ENCODE results near the gene DDRGK1. TPM values are rescaled to one million over a fixed set of nuclear protein-coding genes. Genes with fewer than 3 reads are reported as not detected.
"Not testable (repeated sequence)": the region's sequence is repeated elsewhere in the genome, so short reads cannot be mapped to it uniquely, and the experiment has no call there.

Gene DDRGK1
- polyA plus RNA-seq, 3 donors = 44.0 to 60.2 (median 57.1) TPM

GRCh38 chr20:3195590-3196237 is 8.8 kb downstream of the DDRGK1 start:
- DNase-seq (ENCODE audit: extremely low read depth in 1 of 11, low read depth in 9 of 11, low spot score in 4 of 11) = no peak

- DNase-seq (ENCODE audit: extremely low read depth in 1 of 11, low read depth in 9 of 11, low spot score in 4 of 11) = no peak
Observed at GRCh38 chr20:3194617-3195280, 9.7 kb downstream of the DDRGK1 start.

DNA sequence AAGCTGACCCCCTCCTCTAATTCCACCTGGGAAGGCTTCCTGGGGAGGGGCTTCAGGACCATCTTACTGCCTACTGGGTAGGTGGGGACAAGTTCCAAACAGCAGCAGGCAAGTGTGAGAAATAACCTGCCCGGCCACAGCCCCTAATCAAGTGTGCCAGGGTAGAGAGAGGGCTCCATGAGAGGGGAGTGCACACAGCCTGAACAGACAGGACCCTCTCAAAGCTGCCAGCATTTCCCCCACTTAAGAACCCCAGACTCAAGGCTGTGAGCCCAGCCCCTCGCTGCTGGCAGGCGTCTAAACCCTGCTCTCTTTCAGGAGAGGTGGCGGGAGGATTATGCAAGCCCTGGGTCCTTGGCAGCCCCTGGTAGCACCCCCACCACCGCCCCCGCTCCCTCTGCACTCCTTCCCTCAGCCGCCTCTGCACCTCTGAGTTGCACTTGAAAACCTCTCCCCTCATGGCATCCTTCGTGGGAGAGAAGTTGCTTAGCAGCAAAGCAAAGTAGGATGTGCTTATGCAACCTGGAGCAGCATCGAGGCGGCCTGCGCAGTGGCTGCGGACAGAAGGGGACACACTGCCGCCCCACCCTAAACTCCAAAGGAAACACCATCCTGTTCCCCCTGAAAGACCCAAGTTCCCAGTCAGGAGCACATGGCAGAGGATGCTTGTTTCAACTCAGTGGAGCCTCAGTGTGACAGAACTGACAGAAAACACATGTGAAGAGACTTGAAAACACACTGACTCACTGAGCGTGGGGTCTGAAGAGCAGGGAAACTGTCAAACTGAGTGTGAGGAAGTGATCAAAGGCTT is 10.5 kb downstream of the DDRGK1 start:
- DNase-seq (ENCODE audit: extremely low read depth in 1 of 11, low read depth in 9 of 11, low spot score in 4 of 11) = no peak

- DNase-seq (ENCODE audit: extremely low read depth in 1 of 11, low read depth in 9 of 11, low spot score in 4 of 11) = no peak
Observed at GRCh38 chr20:3192226-3193015, 12.1 kb downstream of the DDRGK1 start.

- no peak for DNase-seq (ENCODE audit: extremely low read depth in 1 of 11, low read depth in 9 of 11, low spot score in 4 of 11)
Observed at GRCh38 chr20:3190681-3191111, 13.8 kb downstream of the DDRGK1 start.

DNA sequence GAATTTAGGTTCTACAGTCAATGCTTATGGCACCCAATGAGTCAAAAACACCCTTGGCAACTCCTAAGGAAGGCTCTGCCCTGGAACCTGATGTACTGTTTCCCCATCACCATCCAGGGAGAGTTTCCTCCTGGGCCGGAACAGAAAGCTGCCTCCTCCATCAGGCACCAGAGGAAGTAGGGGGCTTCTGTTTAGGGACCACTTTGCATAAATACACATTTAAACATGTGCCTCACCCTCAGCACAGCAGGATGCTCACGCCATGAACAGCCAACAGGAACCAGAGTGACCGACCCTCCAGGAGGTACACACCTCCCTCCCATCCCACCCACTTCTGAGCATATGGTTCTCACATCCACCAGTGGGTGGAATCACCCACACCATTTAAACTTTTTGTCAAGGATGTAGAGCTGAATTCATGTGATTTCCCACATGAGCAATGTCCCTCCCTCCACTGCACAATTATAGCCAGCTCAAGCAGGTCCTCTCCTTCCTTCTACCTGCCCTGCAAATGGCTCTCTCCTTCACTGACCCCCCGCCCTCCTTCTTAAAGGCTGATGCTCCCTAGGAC is 14.8 kb downstream of the DDRGK1 start:
- DNase-seq (ENCODE audit: extremely low read depth in 1 of 11, low read depth in 9 of 11, low spot score in 4 of 11) = no peak

DNA sequence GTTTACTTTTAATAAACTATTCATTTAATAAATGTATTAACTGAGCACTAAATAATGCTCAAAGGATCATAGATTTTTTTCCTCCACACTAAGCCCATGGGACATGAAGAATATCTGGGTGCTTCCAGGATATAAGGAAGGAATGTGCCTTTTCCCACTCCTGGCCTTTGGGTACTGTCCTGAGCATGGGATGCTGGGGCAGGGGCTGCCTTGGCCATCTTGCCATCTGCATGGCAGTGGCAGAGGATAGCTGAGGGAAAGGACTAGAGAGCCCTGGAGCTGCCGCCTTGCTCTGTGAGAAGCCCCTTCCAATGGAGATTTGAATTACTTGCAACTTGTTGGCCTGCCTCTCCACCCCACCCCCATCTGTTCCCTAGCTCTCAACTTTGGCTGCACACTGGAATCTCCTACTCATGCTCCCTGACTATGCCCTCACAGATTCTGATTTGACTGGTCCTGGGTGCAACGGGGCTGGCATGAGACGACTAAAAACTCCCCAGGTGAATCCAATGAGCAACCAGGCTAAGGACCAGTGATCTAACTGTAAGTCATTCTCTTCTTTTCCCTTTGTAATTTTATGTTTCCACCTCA is 15.6 kb downstream of the DDRGK1 start:
- no peak for DNase-seq (ENCODE audit: extremely low read depth in 1 of 11, low read depth in 9 of 11, low spot score in 4 of 11)

DNA sequence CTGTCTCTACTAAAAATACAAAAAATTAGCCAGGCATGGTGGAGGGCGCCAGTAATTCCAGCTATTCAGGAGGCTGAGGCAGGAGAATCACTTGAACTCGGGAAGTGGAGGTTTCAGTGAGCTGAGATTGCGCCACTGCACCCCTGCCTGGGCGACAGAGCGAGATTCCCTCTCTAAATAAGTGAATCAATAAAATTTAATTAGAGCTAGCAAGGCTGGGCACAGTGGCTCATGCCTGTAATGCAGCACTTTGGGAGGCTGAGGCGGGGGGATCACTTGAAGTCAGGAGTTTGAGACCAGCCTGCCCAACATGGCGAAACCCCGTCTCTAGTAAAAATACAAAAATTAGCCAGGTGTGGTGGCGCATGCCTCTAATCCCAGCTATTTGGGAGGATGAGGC is 16.6 kb downstream of the DDRGK1 start:
- DNase-seq (ENCODE audit: extremely low read depth in 1 of 11, low read depth in 9 of 11, low spot score in 4 of 11) = not testable (repeated sequence)

DNA sequence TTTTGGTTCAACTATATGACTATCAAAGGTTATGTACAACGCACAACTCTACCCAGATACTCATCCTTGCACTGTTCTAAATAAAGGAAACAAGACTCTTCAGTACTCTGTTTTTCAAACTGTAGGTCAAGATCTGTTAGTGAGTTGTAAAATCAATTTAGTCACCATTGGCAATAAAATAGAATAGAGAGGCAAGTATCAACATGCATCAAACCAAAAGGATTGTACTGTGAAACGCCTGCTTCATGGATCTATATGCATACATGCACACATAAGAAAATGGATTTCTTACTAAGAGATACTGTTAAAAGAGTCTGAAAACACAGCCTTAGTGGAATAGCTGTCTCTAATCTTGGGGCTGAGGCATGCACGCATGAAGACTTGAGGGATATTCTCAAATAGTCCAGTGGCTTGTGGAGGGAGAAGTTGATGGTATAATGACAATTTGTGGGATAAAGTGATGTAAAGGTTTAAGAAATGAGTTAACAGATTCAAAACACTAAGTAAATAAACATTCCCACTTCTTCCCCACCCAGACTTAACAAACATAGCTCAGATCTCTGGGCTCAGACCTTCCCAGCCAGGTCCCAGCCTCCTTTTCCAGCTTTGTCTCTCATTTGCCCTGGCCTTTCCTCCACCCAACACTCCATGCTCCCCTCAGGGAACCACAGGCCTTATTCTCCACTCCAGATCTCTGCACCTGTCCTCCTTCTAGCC is 20.4 kb downstream of the DDRGK1 start:
- DNase-seq (ENCODE audit: extremely low read depth in 1 of 11, low read depth in 9 of 11, low spot score in 4 of 11) = no peak

DNA sequence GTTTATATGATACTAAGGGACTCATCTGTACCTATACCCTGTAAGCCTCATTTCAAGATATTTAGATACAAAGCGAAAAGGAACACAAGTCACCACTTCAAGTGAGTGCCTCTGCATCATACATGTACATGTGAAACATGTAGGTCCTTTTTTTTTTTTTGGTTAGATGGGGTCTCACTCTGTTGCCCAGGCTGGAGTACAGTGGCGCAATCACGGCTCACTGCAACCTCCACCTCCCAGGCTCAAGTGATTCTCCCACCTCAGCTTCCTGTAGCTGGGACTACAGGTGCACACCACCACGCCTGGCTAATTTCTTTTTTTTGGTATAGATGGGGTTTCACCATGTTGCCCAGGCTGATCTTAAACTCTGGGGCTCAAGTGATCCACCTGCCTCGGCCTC is 22.1 kb downstream of the DDRGK1 start:
- not testable (repeated sequence) for DNase-seq (ENCODE audit: extremely low read depth in 1 of 11, low read depth in 9 of 11, low spot score in 4 of 11)

DNA sequence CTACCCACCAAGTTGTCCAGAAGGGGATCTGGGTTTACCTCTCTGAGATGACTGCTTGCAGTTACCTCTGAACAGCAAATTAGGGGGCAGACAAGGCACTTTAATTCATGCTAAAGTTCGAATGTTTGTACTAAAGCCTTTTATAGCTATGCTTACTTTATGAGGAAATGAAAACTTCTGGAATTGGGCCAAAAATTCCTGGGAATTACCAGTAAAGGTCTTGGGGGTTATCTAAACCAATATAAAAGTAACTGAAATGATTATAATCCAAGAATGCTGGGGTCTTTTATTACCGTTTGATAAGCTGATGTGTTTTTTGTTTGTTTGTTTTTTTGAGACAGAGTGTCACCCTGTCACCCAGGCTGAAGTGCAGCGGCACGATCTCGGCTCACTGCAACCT is 23.2 kb downstream of the DDRGK1 start:
- no peak for DNase-seq (ENCODE audit: extremely low read depth in 1 of 11, low read depth in 9 of 11, low spot score in 4 of 11)

DNA sequence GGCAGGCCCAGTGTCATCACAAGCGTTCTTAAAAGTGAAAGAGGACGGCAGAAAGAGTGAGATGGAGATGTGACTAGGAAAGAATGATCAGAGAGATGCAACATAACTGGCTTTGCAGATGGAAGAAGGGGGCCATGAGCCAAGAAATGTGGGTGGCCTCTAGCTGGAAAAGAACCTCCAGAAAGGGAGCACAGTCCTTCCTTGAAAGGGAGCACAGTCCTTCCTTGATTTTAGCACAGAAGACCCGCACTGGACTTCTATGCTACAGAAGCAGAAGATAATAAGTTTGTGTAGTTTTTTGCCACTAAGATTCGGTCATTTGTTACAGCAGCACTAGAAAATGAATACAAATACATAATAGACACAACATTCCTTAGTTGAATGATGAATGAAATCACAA is 24.2 kb downstream of the DDRGK1 start:
- no peak for DNase-seq (ENCODE audit: extremely low read depth in 1 of 11, low read depth in 9 of 11, low spot score in 4 of 11)

- DNase-seq (ENCODE audit: extremely low read depth in 1 of 11, low read depth in 9 of 11, low spot score in 4 of 11) = no peak
Observed at GRCh38 chr20:3177746-3178485, 26.6 kb downstream of the DDRGK1 start.

DNA sequence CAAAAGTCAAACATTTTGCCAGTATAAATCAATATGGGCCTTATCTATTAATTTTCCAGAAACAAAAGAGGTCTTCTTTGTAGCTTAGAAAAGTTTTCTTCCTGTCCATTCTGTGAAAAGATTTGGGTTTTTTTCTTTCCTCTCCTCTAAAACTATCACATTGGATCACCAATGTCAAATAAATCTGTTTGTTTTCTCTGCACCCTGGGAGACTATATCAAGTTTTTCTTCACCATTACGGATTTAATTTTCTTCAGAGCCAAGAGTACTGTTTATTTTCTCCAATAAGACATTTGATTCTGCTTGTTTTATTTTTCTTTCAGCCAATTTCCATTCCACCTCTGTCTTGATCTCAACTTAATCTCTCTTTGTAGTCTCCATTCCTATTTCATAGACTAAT is 29.2 kb downstream of the DDRGK1 start:
- no peak for DNase-seq (ENCODE audit: extremely low read depth in 1 of 11, low read depth in 9 of 11, low spot score in 4 of 11)

GRCh38 chr20:3174442-3175261 is 29.8 kb downstream of the DDRGK1 start:
- DNase-seq (ENCODE audit: extremely low read depth in 1 of 11, low read depth in 9 of 11, low spot score in 4 of 11) = no peak

- DNase-seq (ENCODE audit: extremely low read depth in 1 of 11, low read depth in 9 of 11, low spot score in 4 of 11) = peak in 8 of 11 donors; percentile 78 to 90 (median 86)
Observed at GRCh38 chr20:3173610-3174441, 30.7 kb downstream of the DDRGK1 start.
